ENCODE measurements around the gene NR3C2.
A peak's percentile ranks its signal among the peaks of the same experiment; 100 is the strongest.
"Not testable (repeated sequence)": the region's sequence is repeated elsewhere in the genome, so short reads cannot be mapped to it uniquely, and the experiment has no call there.

NR3C2 gene

DNA sequence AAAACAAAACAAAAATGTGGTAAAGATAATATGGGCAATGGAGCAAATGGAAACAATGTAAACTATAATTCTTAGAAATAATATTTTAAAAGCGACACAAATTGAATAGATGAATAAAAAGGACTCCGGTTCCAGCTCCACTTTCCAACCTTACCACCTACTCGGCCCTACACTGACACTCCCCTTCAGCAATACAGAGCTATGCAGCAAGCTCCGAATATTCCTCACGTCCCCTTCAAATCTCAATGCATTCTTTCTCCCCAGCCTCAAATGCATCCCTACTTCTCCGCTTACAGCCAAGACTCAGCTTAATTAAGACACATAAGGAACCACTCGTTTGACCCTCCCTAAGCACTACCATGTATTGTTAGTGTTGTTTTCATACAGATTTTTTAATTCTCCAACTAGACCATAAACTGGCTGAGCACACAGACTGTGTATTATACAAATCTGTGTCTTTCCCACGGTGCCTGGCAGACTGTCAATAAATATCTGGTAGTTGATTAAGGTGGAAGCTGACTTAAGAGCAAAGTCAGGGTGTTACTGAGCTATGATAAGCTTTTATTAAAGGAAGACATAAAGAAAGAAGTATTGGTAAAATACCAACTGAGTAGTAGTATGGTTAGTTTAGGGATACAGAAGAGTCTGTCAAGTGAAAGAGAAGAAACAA lies 219.1 kb downstream of the NR3C2 start:
- no peak for DNase-seq (ENCODE audit: low read depth in 2 of 2, low spot score in 1 of 2)

DNA sequence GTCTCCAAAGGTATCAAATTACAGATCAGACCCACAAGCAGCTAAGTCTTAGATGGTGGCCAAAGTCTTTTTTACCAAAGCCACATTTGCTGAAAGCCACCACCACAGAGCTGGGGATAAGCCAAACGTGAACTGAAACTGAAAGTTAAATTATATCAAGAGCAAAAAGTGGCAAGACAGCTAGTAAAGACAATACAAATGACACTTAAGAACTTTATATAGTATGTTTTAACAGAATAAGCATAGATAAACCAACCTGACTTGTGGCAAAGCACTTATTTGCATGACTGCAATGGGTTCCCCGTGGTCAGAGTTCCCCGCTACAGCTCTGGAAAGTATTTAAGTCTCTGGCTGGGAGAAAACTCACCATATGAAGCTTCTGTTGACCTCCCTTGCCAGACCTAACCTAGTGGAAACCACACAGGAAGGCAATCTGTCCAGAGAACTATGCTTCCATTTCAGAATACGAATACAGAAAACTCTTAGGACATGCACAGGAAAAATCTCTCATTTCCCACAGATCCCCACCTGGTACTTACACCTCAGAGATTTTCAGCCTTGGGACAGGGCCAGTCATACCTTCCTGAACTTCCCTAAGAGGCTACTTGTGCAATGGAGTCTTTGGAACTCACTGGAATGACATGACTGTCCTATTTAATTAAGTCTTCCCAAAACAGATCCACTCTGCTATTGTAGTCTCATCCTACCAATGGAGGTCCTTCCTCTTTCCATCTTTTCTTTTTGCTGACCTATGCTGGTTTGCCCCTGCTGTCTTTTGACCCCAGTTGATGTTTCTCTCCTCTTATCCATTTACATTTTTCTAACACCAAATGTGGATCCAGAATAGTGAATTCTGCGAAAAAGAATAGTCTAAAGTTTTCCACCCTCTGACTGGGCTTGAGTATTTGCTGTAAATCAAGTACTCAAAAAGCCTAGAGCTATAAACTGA lies 225.1 kb downstream of the NR3C2 start:
- peak in 1 of 2 donors; percentile 1 for DNase-seq (ENCODE audit: low read depth in 2 of 2, low spot score in 1 of 2)

DNA sequence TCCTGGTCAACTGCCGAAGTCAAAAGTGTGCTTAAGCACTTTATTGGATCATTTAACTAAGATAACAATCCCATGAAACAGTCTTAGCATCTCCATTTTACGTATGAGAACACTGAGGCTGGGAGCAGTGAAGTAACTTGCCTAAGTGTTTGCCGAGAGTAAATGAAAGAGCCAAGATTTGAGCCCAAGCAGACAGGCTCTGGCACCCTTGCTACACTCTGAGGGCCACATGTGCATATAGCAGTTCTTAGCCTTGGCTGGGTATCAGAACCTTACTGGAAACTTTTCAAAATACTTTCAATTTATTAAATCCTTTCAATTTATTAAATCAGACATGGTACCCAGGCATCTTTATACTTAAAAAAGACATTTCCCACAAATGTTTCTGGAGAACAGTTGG lies 225.9 kb downstream of the NR3C2 start:
- no peak for DNase-seq (ENCODE audit: low read depth in 2 of 2, low spot score in 1 of 2)

DNA sequence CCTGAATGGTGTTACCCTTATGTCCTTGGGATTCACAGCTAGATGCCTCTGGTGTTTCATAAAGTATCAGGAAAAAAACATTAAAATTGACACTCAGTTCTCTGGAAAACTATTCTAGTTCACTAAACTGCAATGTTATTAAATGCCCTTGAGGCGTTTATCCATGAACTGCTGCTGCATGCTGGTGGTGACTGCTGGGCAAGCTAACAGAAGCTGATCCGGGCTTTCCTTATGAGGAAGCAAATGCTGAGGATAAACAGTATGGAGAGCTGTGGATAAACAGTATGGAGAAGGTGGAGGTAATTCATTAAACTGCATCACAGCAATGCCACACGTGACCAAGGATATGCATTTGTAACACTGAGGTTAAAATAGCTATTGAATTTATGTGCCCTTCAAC lies 227.0 kb downstream of the NR3C2 start:
- DNase-seq (ENCODE audit: low read depth in 2 of 2, low spot score in 1 of 2) = no peak

DNA sequence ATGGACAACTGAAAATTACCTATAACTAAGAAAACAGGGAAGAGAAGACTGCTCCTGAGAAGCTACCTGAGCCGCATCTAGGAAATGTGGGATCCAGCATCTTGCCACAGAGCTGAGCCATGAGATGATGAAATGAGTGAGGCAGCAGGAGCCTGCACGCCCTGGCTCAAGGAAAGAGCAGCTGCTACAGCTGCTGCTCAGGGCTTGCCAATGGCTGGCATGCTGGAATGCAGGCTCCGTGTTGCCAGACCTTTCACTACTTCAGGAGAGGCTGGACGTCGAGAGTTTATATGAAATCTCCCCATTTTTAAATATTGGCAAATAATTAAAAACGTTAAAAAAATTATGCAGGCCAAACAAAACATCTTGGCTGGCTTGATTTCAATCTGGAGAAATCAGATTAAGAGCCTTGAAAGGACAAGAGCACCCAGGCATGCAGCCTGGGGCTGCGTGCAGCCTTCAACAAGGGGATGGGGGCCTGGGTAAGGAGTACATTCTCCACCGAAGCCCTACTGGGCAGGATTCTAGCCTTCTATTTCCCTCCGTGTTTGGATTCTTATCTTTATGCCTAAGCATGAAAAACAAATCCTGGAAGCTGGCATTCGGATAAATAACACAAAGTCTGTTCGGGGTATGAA lies 227.6 kb downstream of the NR3C2 start:
- no peak for DNase-seq (ENCODE audit: low read depth in 2 of 2, low spot score in 1 of 2)

DNA sequence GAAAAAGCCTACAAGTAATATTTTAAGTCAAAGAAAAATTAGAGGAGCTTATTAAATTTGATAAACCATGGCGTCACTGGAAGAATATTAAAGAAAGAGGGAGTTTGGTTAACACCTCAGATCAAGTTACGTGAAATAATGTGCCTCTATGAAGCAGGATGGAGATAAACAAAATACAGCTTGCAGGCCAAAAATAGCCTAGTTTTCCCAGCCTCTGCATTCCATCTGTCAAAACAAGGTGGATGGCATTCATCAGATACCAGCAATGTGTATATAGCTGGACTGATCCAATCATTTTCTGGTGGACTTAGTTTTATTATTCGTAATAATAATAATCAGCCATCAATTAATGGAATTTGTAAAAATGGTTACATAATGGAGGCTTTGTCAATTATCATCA lies 230.7 kb downstream of the NR3C2 start:
- no peak for DNase-seq (ENCODE audit: low read depth in 2 of 2, low spot score in 1 of 2)

DNA sequence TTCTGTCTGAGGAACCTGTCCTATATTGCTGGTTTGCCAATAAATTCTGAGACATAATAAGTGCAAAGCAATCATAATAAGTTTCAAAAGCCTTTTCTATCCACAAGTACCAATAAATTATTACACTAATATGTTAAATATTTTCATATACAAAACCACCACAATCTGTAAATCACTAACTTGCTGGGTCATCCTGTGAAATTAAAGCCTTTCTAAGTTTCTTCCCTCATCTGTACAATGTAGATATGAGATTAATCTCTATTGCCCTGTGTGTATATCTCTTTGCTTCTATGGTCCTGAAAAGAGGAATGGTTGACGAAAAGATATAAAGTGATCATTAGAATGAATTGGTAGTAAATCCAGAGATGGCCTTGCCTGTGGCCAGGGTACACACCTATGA lies 231.6 kb downstream of the NR3C2 start:
- DNase-seq (ENCODE audit: low read depth in 2 of 2, low spot score in 1 of 2) = no peak

DNA sequence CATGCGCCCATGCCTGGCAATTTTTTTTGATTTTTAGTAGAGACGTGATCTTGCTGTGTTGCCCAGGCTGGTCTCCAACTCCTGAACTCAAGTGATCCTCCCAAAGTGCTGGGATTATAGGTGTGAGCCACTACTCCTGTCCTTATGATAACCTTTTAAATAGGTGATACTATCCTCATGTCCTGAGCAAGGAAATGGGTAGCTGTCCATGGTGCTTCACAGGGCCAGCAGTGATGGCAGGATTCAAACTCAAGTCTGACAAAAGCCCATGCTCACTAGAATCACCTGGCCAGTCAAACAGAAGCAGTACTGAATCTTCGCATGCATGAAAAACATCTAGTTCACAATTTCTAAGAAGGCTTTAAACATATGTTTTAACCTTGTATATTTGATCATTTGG lies 235.1 kb downstream of the NR3C2 start:
- no peak for DNase-seq (ENCODE audit: low read depth in 2 of 2, low spot score in 1 of 2)

DNA sequence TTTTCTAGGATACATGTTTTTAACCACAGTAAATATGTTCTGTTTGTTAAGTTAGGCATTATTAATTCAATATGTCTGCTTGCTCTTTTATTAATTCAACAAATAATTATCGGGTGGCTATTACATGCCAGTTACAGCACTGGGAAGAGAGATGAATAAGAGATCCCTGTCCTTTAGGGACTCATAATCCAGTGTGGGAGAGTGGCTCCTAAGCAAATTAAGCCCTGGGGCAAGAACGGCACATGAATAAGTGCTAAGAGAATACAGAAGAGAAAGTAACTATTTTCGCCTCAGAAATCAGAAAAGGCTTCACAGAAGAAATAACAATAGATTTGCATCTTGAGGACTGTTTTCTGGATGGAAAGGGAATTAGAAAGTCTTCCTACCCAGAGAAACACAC lies 236.7 kb downstream of the NR3C2 start:
- no peak for DNase-seq (ENCODE audit: low read depth in 2 of 2, low spot score in 1 of 2)

DNA sequence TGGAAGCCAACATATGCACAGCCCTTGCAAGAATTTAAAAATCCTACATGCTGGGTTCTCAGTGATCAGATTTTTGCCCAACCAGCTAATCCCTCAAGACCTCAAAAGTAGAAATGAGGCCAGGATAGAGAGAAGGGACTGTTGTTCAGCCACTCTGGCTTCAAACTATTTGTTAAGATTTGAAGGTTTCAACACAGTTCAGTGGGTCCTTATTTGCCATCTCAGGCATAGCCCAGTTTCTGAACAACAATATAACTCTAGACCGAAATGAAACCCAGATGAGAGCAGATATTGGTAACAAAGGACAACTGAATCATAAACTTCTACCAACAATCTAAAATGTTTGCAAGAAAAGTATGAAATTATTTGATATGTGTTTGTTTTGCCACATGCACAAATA lies 237.3 kb downstream of the NR3C2 start:
- DNase-seq (ENCODE audit: low read depth in 2 of 2, low spot score in 1 of 2) = no peak

DNA sequence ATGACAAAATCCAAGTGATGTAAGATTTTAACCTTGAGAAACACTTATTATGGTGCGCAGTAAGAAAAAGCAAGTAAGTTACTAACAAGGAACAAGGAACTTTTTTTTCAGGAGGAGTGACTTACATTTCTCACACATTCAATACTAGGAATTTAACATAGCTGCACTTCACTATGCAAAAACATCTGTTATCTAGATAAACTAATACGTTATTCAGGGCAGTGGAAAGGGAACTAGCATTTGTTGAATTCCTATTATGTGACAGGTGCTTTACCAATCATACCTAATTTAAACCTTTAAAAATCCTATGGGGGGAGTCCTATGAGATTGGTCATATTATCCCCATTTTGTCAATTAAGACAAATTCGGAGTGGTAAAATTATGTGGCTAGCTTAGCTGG lies 238.0 kb downstream of the NR3C2 start:
- DNase-seq (ENCODE audit: low read depth in 2 of 2, low spot score in 1 of 2) = no peak

DNA sequence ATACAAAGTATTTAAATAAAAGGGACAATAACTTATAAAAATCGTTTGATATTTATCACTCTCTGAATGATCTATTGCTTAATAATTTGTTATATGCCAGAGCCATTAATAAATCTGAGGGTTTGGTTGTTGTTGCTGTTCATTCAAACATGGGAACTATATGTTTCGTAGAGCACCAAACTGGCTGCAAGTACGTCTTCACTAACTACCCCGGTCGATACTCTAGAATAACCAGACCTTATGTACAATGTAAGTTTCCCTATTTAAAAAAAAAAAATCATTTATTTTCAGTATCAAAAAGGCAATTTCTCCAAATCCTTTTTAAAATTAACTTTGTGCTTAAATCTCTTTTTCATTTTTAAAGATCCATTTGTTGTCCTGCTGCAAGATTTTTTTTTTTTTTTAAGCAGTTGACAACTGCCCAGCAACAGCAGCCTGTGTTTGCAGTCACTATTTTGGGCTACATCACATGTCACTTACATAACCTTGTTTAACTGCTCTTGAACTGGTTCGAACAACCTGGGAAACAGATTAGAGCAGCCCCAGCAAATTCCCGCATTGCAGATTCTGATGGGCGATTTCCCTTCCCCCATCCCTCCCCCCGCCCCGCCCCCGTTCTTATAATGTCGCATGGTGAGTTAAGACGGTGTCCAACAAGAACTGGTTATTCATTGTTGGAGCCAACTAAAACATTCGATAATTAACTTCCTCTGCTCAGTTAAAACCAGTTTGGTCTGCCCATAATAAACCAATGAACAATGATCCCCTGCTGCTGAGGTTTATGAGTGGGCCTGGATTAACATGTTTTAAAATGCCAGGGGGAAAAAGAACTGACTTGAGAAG lies 238.9 kb downstream of the NR3C2 start:
- DNase-seq (ENCODE audit: low read depth in 2 of 2, low spot score in 1 of 2) = no peak

DNA sequence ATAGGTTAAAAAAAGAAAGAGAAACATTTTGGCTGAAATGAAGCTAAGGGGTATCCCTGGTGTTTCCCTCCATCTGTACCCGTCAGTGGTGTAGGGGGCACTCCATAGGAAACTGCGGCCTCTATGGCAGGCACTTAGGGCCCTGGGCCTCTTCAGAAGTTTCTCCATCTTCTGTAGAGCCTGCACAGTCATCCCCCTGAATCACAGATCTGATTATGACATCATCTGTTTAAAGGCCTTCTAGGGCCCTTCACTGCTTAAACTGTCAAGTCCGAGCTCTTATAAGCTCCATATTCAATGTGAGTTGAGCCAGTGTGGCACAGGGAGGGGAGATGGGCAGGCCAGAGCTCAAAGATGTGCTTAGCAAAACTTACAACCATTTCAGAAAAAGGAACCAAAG lies 241.3 kb downstream of the NR3C2 start:
- no peak for DNase-seq (ENCODE audit: low read depth in 2 of 2, low spot score in 1 of 2)

DNA sequence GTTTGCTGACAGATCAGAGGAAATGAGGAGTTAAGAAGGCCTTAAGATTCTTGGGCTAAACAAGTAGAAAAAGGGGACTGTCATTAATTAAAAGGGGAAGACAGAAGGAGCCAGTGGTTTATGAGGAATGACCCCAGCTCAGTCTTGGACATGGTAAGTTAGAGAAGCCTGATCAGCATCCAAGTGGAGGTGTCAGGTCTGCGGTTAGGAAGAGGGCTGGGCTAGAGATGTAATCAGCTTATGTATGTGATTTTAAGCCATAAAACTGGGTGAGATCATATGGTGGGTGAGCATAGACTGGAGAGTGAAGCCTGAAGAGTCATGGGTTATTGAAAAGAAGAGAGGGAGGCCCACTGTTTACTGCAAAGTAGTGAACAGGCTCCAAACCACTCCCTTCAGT lies 246.1 kb downstream of the NR3C2 start:
- no peak for DNase-seq (ENCODE audit: low read depth in 2 of 2, low spot score in 1 of 2)

DNA sequence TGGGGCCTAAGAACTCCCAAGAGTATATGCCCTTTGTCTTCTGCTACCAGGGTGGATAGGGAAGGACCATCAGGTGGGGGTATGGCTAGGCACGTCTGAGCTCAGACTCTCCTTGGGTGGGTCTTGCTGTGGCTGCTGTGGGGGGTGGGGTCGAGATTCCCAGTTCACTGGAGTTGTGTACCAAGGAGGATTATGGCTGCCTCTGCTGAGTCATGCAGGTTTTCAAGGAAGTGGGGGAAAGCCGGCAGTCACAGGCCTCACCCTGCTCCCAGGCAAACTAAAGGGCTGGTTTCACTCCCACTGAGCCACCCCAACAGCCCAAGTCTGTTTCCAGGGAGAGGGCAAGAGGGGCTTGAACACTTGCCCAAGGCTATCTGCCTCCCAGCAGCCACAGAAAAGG lies 249.7 kb downstream of the NR3C2 start:
- no peak for DNase-seq (ENCODE audit: low read depth in 2 of 2, low spot score in 1 of 2)

DNA sequence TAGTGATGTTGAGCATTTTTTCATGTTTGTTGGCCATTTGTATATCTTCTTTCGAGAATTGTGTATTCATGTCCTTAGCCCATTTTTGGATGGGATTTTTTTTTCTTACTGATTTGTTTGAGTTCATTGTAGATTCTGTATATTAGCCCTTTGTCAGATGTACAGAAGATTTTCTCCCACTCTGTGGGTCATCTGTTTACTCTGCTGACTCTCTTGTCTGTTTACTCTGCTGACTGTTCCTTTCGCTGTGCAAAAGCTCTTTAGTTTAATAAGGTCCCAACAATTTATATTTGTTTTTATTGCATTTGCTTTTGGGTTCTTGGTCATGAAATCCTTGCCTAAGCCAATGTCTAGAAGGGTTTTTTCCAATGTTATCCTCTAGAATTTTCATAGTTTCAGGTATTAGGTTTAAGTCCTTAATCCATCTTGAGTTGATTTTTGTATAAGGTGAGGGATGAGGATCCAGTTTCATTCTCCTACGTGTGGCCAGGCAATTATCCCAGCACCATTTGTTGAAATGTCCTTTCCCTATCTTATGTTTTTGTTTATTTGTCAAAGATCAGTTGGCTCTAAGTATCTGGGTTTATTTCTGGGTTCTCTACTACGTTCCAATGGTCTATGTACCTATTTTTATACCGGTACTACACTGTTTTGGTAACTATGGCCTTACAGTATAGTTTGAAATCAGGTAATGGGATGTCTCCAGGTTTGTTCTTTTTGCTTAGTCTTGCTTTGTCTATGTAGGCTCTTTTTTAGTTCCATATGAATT lies 254.6 kb downstream of the NR3C2 start:
- not testable (repeated sequence) for DNase-seq (ENCODE audit: low read depth in 2 of 2, low spot score in 1 of 2)

DNA sequence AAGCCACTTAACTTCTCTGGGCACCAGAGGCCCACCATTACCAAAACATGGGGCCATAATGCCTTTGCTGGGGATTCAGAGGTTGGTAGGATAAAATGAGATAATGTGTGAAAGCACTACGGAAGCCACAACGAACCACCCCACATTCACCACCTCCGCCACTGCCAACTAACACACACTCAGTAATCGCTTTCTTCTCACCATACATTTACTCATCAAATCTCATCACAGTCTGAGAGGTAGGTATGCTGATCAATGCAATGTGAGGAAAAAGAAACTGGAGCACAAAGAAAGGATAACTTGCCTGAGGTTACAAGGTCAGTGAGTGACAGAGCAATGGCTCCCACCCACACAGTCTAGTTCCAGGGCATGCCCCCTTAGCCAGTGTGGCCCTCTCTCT lies 257.3 kb downstream of the NR3C2 start:
- no peak for DNase-seq (ENCODE audit: low read depth in 2 of 2, low spot score in 1 of 2)

DNA sequence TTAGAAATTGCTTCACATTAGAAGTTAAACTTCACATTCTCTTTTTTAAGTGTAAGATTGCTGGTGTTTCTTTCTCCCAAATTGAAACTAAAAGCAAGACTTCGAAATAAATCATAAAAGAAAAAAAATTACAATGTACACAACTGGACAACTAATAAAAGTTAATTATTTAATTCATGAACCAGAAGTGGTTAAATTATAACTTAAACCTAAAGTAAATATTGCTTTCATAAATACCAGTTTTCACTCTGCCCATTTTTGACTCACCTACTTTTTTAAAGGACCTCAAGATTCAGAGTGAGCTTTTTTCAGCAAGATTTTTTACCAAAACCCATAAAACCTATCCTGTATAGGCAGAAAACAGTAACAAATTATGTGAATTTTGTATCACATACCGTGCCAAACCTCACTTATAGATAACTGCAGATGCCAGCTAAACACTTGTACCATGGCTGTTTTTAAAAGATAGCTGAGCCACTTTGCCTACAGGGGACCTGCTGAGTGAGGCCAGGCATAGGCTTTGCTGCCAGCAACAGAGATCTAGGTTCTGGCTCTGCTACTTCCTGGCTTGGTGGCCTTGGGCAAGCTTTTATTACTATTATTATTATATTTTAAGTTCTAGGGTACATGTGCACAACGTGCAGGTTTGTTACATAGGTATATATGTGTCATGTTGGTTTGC lies 259.8 kb downstream of the NR3C2 start:
- no peak for DNase-seq (ENCODE audit: low read depth in 2 of 2, low spot score in 1 of 2)

DNA sequence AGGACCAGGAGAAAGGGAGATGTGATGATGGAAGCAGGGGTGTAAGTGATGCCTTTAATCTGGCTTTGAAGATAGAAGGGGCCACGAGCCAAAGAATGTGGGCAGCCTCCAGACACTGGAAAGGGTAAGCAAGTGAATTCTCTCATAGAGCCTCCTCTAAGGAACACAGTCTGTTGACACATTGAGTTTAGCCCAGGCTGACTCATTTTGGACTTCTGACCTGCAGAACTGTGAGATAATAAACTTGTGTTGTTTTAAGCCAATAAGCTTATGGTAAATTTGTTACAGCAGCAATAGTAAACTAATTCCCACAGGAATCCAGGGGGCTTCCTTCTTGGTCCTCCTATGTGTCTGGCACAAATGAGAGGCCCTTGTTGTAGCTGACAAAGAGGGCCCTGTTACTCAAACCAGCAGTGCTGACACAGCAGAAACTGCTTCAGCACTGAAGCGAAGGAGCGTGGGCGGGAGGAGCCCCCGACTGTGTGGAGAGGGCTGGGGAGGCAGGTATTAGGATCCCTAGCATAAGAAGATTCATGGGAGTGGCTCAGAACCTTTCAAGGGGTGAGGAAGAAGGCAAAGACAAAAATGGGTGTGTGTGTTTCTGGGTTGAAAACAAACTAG lies 268.7 kb downstream of the NR3C2 start:
- DNase-seq (ENCODE audit: low read depth in 2 of 2, low spot score in 1 of 2) = no peak
